Measurements from ENCODE around the gene MAP1LC3C.

GRCh38 chr1:242019018-242019417 is 20.1 kb upstream of the MAP1LC3C start:
- TF ChIP-seq RAD21 (CRISPR knock-in tag; conservative IDR thresholded peaks at IDR 0.05 in 1 of 2, IDR thresholded peaks at IDR 0.05 in 1 of 2), result no peak
- no peak for TF ChIP-seq PATZ1 (CRISPR knock-in tag; IDR thresholded peaks at IDR 0.05; ENCODE audit: borderline replicate concordance)
